H1 (cell line): ENCODE results near the gene CSAD. TPM values are rescaled to one million over a fixed set of nuclear protein-coding genes. Genes with fewer than 3 reads are reported as not detected.

Experiments used
- CTCF ChIA-PET: fragments of 300-600 bp; sonication (Branson Sonifier 250); formaldehyde crosslinking; loops from one replicate; lab custom pipeline; 2021; ENCODE audit not compliant: partially characterized antibody; lab: Charles Lee
- POLR2A ChIA-PET: fragments of 300-600 bp; sonication (Branson Sonifier 250); formaldehyde crosslinking; loops from one replicate; lab custom pipeline; 2021; ENCODE audit warnings: inconsistent platforms; ENCODE audit not compliant: partially characterized antibody; lab: Charles Lee
- DNase-seq, 2 experiments: peaks; one replicate each; pipeline versions ENCODE4 v3.0.0 to v3.0.0-alpha.2; 2010 to 2022; ENCODE audit warnings: low spot score in 2 of 2, low read depth in 1 of 2, mixed read lengths in 1 of 2
- FAIRE-seq: peaks from 2 replicates; lab custom pipeline; 2011; peaks lifted over from hg19 to GRCh38; lab: Jason Lieb, UNC
- H2AFZ ChIP-seq: 2 replicates; pipeline ENCODE4 v1.8.1; 2012; ENCODE audit warnings: low read length, inconsistent platforms
- H2AK5ac ChIP-seq: 2 replicates; pipeline ENCODE4 v1.6.1; 2013; ENCODE audit warnings: low read depth, low read length
- H2BK120ac ChIP-seq: replicated peaks from 2 replicates; pipeline ENCODE3; 2013; ENCODE audit warnings: low read depth, low read length, inconsistent platforms
- H2BK12ac ChIP-seq: 2 replicates; pipeline ENCODE4 v1.6.1; 2013; ENCODE audit warnings: low read depth, low read length
- H2BK15ac ChIP-seq: 2 replicates; pipeline ENCODE4 v1.6.1; 2013; ENCODE audit warnings: low read length
- H2BK20ac ChIP-seq: 2 replicates; pipeline ENCODE4 v1.6.1; 2013; ENCODE audit warnings: low read length
- H2BK5ac ChIP-seq: 2 replicates; pipeline ENCODE4 v1.6.1; 2013; ENCODE audit warnings: low read depth, low read length
- H3K14ac ChIP-seq: 2 replicates; pipeline ENCODE4 v1.6.1; 2013; ENCODE audit warnings: inconsistent platforms; ENCODE audit not compliant: insufficient read length
- H3K18ac ChIP-seq: 2 replicates; pipeline ENCODE4 v1.6.1; 2013; ENCODE audit warnings: low read length; ENCODE audit errors: extremely low read depth
- H3K23ac ChIP-seq: 2 replicates; pipeline ENCODE4 v1.6.1; 2013; ENCODE audit warnings: inconsistent platforms; ENCODE audit not compliant: insufficient read length
- H3K23me2 ChIP-seq: 2 replicates; pipeline ENCODE4 v1.6.1; 2013; ENCODE audit warnings: low read depth, low read length
- H3K27ac ChIP-seq: 2 replicates; pipeline ENCODE4 v1.6.1; 2011; ENCODE audit warnings: low read depth, low read length, inconsistent platforms
- H3K27me3 ChIP-seq, 4 experiments: replicated peaks in 1 of 4; 1 replicate in 1 of 4; 2 replicates in 3 of 4; pipeline versions ENCODE4 v1.6.1 to v1.8.1; 2011 to 2013; ENCODE audit warnings: low read length in 3 of 4, mild to moderate bottlenecking in 3 of 4, inconsistent platforms in 2 of 4, mixed read lengths in 2 of 4, moderate library complexity in 1 of 4; ENCODE audit not compliant: control insufficient read depth in 3 of 4, insufficient read depth in 3 of 4; ENCODE audit errors: extremely low read depth in 1 of 4
- H3K36me3 ChIP-seq, 4 experiments: 2 replicates each; pipeline versions ENCODE4 v1.6.1 to v1.8.1; 2011 to 2013; ENCODE audit warnings: mild to moderate bottlenecking in 4 of 4, low read length in 3 of 4, moderate library complexity in 2 of 4, control low read depth in 1 of 4, inconsistent platforms in 1 of 4; ENCODE audit not compliant: insufficient read depth in 4 of 4, control insufficient read depth in 2 of 4
- H3K4ac ChIP-seq: replicated peaks from 2 replicates; pipeline ENCODE3; 2013; ENCODE audit warnings: low read length, low read depth, mixed read lengths, inconsistent platforms; ENCODE audit not compliant: insufficient read length
- H3K4me1 ChIP-seq, 4 experiments: replicated peaks in 1 of 4; 1 replicate in 1 of 4; 2 replicates in 3 of 4; pipeline versions ENCODE4 v1.6.1 to v1.8.1; 2011 to 2013; ENCODE audit warnings: low read length in 3 of 4, inconsistent platforms in 2 of 4, mixed read lengths in 1 of 4; ENCODE audit not compliant: insufficient read depth in 4 of 4, control insufficient read depth in 3 of 4
- H3K4me2 ChIP-seq, 2 experiments: 2 replicates each; pipeline versions ENCODE4 v1.6.1 to v1.8.1; 2011 to 2013; ENCODE audit warnings: low read depth in 2 of 2, low read length in 2 of 2, control low read depth in 1 of 2, inconsistent platforms in 1 of 2, mild to moderate bottlenecking in 1 of 2; ENCODE audit not compliant: insufficient read depth in 1 of 2
- H3K4me3 ChIP-seq, 4 experiments: fragments of 200-600, 300-600 bp in 1 of 4; sonication (generic), shearing (Covaris generic), sonication (Bioruptor Twin) in 1 of 4; 2 replicates each; pipeline versions ENCODE4 v1.5.1 to v1.8.1; 2011 to 2016; ENCODE audit warnings: low read length in 4 of 4, low read depth in 3 of 4, control low read depth in 2 of 4, inconsistent platforms in 2 of 4, mild to moderate bottlenecking in 2 of 4, mixed read lengths in 1 of 4, moderate library complexity in 1 of 4; ENCODE audit not compliant: insufficient read depth in 2 of 4; ENCODE audit errors: extremely low read depth in 1 of 4
- H3K56ac ChIP-seq: replicated peaks from 2 replicates; pipeline ENCODE3; 2013; ENCODE audit warnings: low read depth, mild to moderate bottlenecking, mixed read lengths, low read length, inconsistent platforms; ENCODE audit not compliant: insufficient read length
- H3K79me1 ChIP-seq: 2 replicates; pipeline ENCODE4 v1.6.1; 2013; ENCODE audit warnings: low read depth, low read length, control low read depth
- H3K79me2 ChIP-seq, 2 experiments: 2 replicates each; pipeline versions ENCODE4 v1.6.1 to v1.8.1; 2012 to 2013; ENCODE audit warnings: low read length in 2 of 2, mild to moderate bottlenecking in 2 of 2, inconsistent platforms in 1 of 2; ENCODE audit not compliant: insufficient read depth in 2 of 2, control insufficient read depth in 1 of 2
- H3K9ac ChIP-seq, 4 experiments: replicated peaks in 1 of 4; 1 replicate in 1 of 4; 2 replicates in 3 of 4; pipeline versions ENCODE4 v1.6.1 to v1.8.1; 2011 to 2013; ENCODE audit warnings: low read depth in 3 of 4, low read length in 3 of 4, control low read depth in 2 of 4, mild to moderate bottlenecking in 2 of 4, moderate library complexity in 2 of 4, inconsistent platforms in 1 of 4; ENCODE audit errors: extremely low read depth in 1 of 4
- H3K9me3 ChIP-seq, 2 experiments: 2 replicates each; pipeline versions ENCODE4 v1.6.1 to v1.8.1; 2012 to 2013; ENCODE audit warnings: mild to moderate bottlenecking in 2 of 2, moderate library complexity in 2 of 2, control low read depth in 1 of 2, inconsistent platforms in 1 of 2, low read depth in 1 of 2, low read length in 1 of 2, mixed read lengths in 1 of 2; ENCODE audit not compliant: insufficient read depth in 2 of 2
- H4K20me1 ChIP-seq, 2 experiments: replicated peaks in 1 of 2; 2 replicates each; pipeline versions ENCODE3 to v1.8.1; 2011 to 2013; ENCODE audit warnings: inconsistent platforms in 2 of 2, low read length in 2 of 2, mild to moderate bottlenecking in 1 of 2; ENCODE audit not compliant: insufficient read depth in 2 of 2, control insufficient read depth in 1 of 2
- H4K5ac ChIP-seq: 2 replicates; pipeline ENCODE4 v1.6.1; 2013; ENCODE audit warnings: low read length, low read depth, mixed read lengths, inconsistent platforms; ENCODE audit not compliant: insufficient read length
- H4K8ac ChIP-seq: 2 replicates; pipeline ENCODE4 v1.8.0; 2013; ENCODE audit warnings: mild to moderate bottlenecking, moderate library complexity, low read length, inconsistent platforms; ENCODE audit not compliant: insufficient read depth; ENCODE audit errors: extremely low read depth
- H4K91ac ChIP-seq: replicated peaks from 2 replicates; pipeline ENCODE3; 2013; ENCODE audit warnings: low read length, mixed read lengths, inconsistent platforms; ENCODE audit not compliant: insufficient read length
- KDM4A ChIP-seq: IDR thresholded peaks from one replicate; pipeline ENCODE4 v1.7.1; 2012; ENCODE audit warnings: low read depth, mild to moderate bottlenecking, moderate library complexity, low read length, inconsistent platforms; ENCODE audit not compliant: severe bottlenecking
- SP1 ChIP-seq: IDR thresholded peaks from 2 replicates; pipeline ENCODE4 v1.6.1; 2011; ENCODE audit warnings: low read depth, low read length
- WGBS, 2 experiments: shearing (Covaris generic) in 1 of 2; methylation state at CpG; one replicate each; pipeline versions ENCODE4 v1.1.6 to v1.1.7; 2013 to 2015; ENCODE audit warnings: low lambda C conversion rate in 2 of 2, mixed read lengths in 2 of 2, inconsistent platforms in 1 of 2, low coverage in 1 of 2, missing lambda C conversion rate in 1 of 2; ENCODE audit not compliant: insufficient replicate concordance in 2 of 2, insufficient coverage in 1 of 2, insufficient read length in 1 of 2; ENCODE audit errors: extremely low coverage in 1 of 2, missing lambda C conversion rate in 1 of 2; 5-methylcytosine and 5-hydroxymethylcytosine counted together
- polyA plus RNA-seq, 7 experiments: library from polyadenylated mRNA; depleted of rRNA in 3 of 7; stranded (reverse) in 5 of 7; unstranded in 2 of 7; fragments of >200 nt in 5 of 7; fragments of 200-250 nt in 2 of 7; gene quantifications; 1 replicate in 5 of 7; 2 replicates in 1 of 7; 4 replicates in 1 of 7; pipeline versions ENCODE4 v1.2.1 to v1.2.3, GENCODE V29; 2011 to 2013; ENCODE audit warnings: missing spikeins in 2 of 7, mixed read lengths in 2 of 7
- total RNA-seq: library from RNA; stranded (reverse); fragmentation: NEBNext Ultra II Directional; extraction: Animal tissue kit (Norgen Biotek cat#: 25700); gene quantifications from 2 replicates; pipeline ENCODE4 v1.2.1, GENCODE V29; 2021

Gene CSAD
- total and polyA plus RNA-seq, 2 of the 8 experiments (the other 6 are each of a cell fraction or from before 2014, with no cell fraction given): 8.8 to 11.3 TPM

GRCh38 chr12:53173085-53173715 is 7.5 kb downstream of the CSAD start:
- CTCF ChIA-PET: interaction anchor here (0.6 to 6.2 kb wide), 13 partner anchors 12 to 771 kb away, joined by 3 to 80 read pairs (median 3); no protein-coding TSS in a partner anchor
- H3K9ac ChIP-seq: no peak overlapping the region
- no peak for TF ChIP-seq KDM4A
- TF ChIP-seq SP1: no peak

More at GRCh38 chr12:53173085-53173715, 7.5 kb downstream of the CSAD start:
- DNase-seq (no peak), FAIRE-seq (no peak)
- Histone ChIP-seq H3K56ac (no peak overlapping the region), H3K79me1 (no peaks in the 10 kb centered on the region), H2AK5ac (no peak overlapping the region), H2AFZ (no peak overlapping the region), H4K91ac (no peak overlapping the region), H2BK5ac (no peak overlapping the region), H3K9me3 (no peaks in the 10 kb centered on the region), H4K8ac (no peak overlapping the region), H3K23ac (no peak overlapping the region), H3K27ac (no peak overlapping the region), H2BK15ac (no peak overlapping the region), H3K4me1 (peaks cover 1 to 5% (median 4%) of the 10 kb centered on the region in 4 experiments; a peak in 4 of 7 replicates), H3K4me3 (no peak overlapping the region), H2BK120ac (no peak overlapping the region), H3K4ac (no peak overlapping the region), H3K36me3 (no peaks in the 10 kb centered on the region), H3K27me3 (peaks cover 14 to 64% (median 48%) of the 10 kb centered on the region in 4 experiments), H3K18ac (no peak overlapping the region), H3K14ac (no peak overlapping the region), H4K5ac (no peak overlapping the region), H3K79me2 (no peaks in the 10 kb centered on the region), H3K4me2 (no peak overlapping the region), H3K23me2 (no peaks in the 10 kb centered on the region), H2BK20ac (no peak overlapping the region), H4K20me1 (peaks cover 4 to 10% of the 10 kb centered on the region in 2 experiments), H2BK12ac (no peak overlapping the region)
- POLR2A ChIA-PET: interaction anchor here (0.6 to 1.9 kb wide), 3 partner anchors 37 to 94 kb away, joined by 3 to 5 read pairs (median 3); partner anchors contain the start of gene ESPL1
- 92% methylated on average over 10 of the region's 10 CpGs; no CpG with 5 or more reads in 1 of the 2 experiments for WGBS, 2 experiments
